Left ventricle myocardium inferior (tissue), 1 donor: ENCODE data around the gene CLCN5. TPM values are rescaled to one million over a fixed set of nuclear protein-coding genes. Genes with fewer than 3 reads are reported as not detected.
A peak's percentile ranks its signal among the peaks of the same experiment; 100 is the strongest.
"Not testable (repeated sequence)": the region's sequence is repeated elsewhere in the genome, so short reads cannot be mapped to it uniquely, and the experiment has no call there.

ENCODE experiments used
- DNase-seq: peaks from one replicate; pipeline ENCODE4 v3.0.0-alpha.2; 2020
- H3K27ac ChIP-seq: fragments of 200-600 bp; replicated peaks from 2 replicates; pipeline ENCODE4 v1.8.0; 2021
- H3K27me3 ChIP-seq: fragments of 200-600 bp; 2 replicates; pipeline ENCODE4 v1.8.0; 2021; ENCODE audit warnings: low read depth
- H3K36me3 ChIP-seq: fragments of 200-600 bp; 2 replicates; pipeline ENCODE4 v1.8.0; 2021
- H3K4me1 ChIP-seq: fragments of 200-600 bp; 2 replicates; pipeline ENCODE4 v1.8.0; 2021
- H3K4me3 ChIP-seq: fragments of 200-600 bp; 2 replicates; pipeline ENCODE4 v1.8.0; 2021; ENCODE audit warnings: mild to moderate bottlenecking, moderate library complexity
- H3K9me3 ChIP-seq: fragments of 200-600 bp; replicated peaks from 2 replicates; pipeline ENCODE4 v1.8.0; 2021
- CTCF ChIP-seq: fragments of 200-600 bp; IDR thresholded peaks from 2 replicates; pipeline ENCODE4 v1.8.0; 2021; ENCODE audit warnings: antibody characterized with exemption, mild to moderate bottlenecking, borderline replicate concordance
- intact Hi-C: fragments of 100-400 bp; cut with micrococcal nuclease; formaldehyde crosslinking; loops from one replicate; pipeline ENCODE4 v1.11.0; 2022
- total RNA-seq: library from RNA; stranded (reverse); fragmentation: NEBNext Ultra II Directional; extraction: Animal tissue kit (Norgen Biotek cat#: 25700); gene quantifications from one replicate; pipeline ENCODE4 v1.2.1, GENCODE V29; 2021
- donor health status: DM: no; HTN: yes; CAD: no; lungs with severe emphysema.

The CLCN5 gene
- total RNA-seq, 1 donor from 2014 or later = 1.7 TPM

GRCh38 chrX:50002067-50002714 lies 79.8 kb downstream of the CLCN5 start:
- Histone ChIP-seq H3K4me3 (no peak overlapping the region), H3K36me3 (no peaks in the 10 kb centered on the region), H3K9me3 (no peaks in the 10 kb centered on the region), H3K27me3 (no peaks in the 10 kb centered on the region), H3K4me1 (no peaks in the 10 kb centered on the region), H3K27ac (no peak overlapping the region)
- DNase-seq = no peak
- intact Hi-C loops = no loop called here
- no peak for TF ChIP-seq CTCF

- no peak for DNase-seq
- Histone ChIP-seq H3K27ac (no peak overlapping the region), H3K27me3 (no peaks in the 10 kb centered on the region), H3K4me3 (no peak overlapping the region), H3K4me1 (no peaks in the 10 kb centered on the region), H3K9me3 (no peaks in the 10 kb centered on the region), H3K36me3 (no peaks in the 10 kb centered on the region)
- intact Hi-C loops = no loop called here
- TF ChIP-seq CTCF = no peak
Observed at GRCh38 chrX:50003467-50003866, 81.1 kb downstream of the CLCN5 start.

- no peaks in the 10 kb centered on the region for H3K36me3 ChIP-seq
- H3K4me1 ChIP-seq = no peaks in the 10 kb centered on the region
- DNase-seq = no peak
- no peaks in the 10 kb centered on the region for H3K9me3 ChIP-seq
- no peaks in the 10 kb centered on the region for H3K27me3 ChIP-seq
- H3K27ac ChIP-seq = no peak overlapping the region
- no peak for TF ChIP-seq CTCF
- no peak overlapping the region for H3K4me3 ChIP-seq
- intact Hi-C loops = no loop called here
Observed at GRCh38 chrX:50003927-50004326, 81.5 kb downstream of the CLCN5 start.

GRCh38 chrX:50025591-50025990 lies 103.2 kb downstream of the CLCN5 start:
- H3K36me3 ChIP-seq, H3K4me1 ChIP-seq, H3K27me3 ChIP-seq, H3K9me3 ChIP-seq, DNase-seq, H3K27ac ChIP-seq, H3K4me3 ChIP-seq, intact Hi-C loops: not testable (repeated sequence)

GRCh38 chrX:50035126-50035525 lies 112.7 kb downstream of the CLCN5 start:
- H3K36me3 ChIP-seq = no peaks in the 10 kb centered on the region
- H3K27ac ChIP-seq = peak overlapping the region; percentile 65
- H3K4me3 ChIP-seq = no peak overlapping the region
- no peak for TF ChIP-seq CTCF
- intact Hi-C loops = no loop called here
- peaks cover 15% of the 10 kb centered on the region for H3K4me1 ChIP-seq
- H3K27me3 ChIP-seq = no peaks in the 10 kb centered on the region
- DNase-seq = no peak
- H3K9me3 ChIP-seq = no peaks in the 10 kb centered on the region

- Histone ChIP-seq H3K27me3 (no peaks in the 10 kb centered on the region), H3K9me3 (no peaks in the 10 kb centered on the region), H3K4me3 (peak overlapping the region; percentile 42), H3K36me3 (no peaks in the 10 kb centered on the region), H3K4me1 (peaks cover 15% of the 10 kb centered on the region), H3K27ac (peak overlapping the region; percentile 65)
- DNase-seq = no peak
- TF ChIP-seq CTCF = no peak
- intact Hi-C loops = no loop called here
Observed at GRCh38 chrX:50036426-50036825, 114.0 kb downstream of the CLCN5 start.
